Measurements from ENCODE around the gene SCAANT1.

GRCh38 chr3:63867225-63867624 is 45.0 kb downstream of the SCAANT1 start:
- no peak for TF ChIP-seq CTCF (IDR thresholded peaks at IDR 0.05; ENCODE audit: low read length)
- TF ChIP-seq EZH2 (IDR thresholded peaks at IDR 0.05; ENCODE audit: borderline replicate concordance, low read length) = no peak
